HG03432 (cell line): Measurements from ENCODE around the gene HOXC10.

Experiments
- ATAC-seq: cut with Tn5 transposase; IDR thresholded peaks from one replicate; pipeline ENCODE4 v1.9.1; 2021; ENCODE audit warnings: mild to moderate bottlenecking, moderate library complexity; ENCODE audit not compliant: unreplicated experiment

Gene HOXC10

GRCh38 chr12:54012631-54013409 lies 27.9 kb downstream of the HOXC10 start:
- no peak for ATAC-seq

DNA sequence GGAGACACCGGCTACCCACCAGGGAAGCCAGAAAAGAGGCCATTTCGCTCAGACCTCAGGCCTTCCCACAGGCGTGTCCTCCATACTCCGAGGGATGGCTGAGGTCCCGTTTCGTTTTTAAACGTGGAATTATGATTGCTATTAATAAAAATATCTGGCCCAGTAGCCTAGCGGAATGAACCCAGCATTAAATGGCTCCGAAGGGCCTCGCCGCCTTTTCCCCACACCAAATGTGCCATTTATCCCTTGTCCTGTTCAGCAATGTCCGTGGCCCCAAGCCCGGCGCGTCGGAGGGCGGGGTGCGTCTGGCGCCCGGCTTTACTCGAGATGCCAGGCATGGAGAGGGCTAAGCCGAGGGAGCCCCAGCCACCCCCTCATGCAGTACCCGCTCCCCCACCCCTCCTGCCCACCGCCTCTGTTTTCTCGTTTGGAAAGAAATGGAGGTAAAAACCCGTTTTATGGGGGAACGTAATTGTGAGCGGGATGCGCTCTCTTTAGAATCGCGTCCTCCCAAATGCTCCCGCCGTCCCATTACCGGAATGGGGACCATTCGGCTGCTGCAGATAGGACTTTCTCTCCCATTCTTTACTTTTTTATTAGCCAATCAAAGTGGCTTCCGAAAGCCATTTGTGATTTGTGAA lies 29.6 kb downstream of the HOXC10 start:
- ATAC-seq = no peak

DNA sequence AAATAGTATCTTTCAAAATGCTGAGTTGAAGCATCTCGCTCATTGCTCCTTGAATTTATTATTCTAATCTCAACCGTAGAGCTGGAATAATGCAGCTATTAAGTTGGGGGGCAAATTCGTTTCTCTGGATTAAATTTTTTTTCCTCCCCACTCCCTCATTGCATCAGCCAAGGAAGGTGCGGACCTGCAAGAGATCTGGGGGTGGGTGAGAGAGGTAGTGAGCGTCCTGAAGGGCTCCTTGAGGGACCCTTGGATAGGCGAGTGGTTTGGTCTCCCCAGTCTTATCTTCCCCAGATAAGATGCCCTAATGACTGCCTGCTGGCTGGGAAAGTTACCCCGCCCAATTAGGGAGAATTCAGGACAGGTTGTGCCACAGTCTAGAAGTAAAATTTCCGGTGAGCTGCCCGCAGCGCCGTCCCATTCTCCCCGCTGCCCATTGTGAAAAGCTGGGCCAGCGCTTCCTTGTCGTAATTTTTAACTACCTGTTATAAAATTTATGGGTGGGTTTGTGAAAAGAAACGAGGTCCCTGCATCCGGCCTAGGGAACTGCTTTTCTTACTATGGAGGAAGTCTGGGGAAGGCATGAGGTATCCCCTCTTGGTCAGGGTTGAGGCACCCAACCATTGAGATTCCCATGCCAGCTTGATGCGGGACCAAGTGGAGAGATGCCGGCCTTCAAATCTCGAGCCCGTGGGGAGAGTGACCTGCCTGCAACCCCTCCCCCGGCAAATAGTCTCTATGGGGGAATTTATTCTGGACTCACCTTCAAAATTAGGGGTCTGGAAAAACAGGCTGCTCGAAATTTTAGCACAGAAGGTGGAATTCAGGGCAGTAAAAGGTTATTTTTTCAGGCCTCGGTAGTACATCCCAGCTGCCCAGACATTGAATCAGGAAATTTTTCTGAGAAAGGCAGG lies 30.3 kb downstream of the HOXC10 start:
- ATAC-seq = no peak

GRCh38 chr12:54016051-54016450 lies 31.1 kb downstream of the HOXC10 start:
- no peak for ATAC-seq

DNA sequence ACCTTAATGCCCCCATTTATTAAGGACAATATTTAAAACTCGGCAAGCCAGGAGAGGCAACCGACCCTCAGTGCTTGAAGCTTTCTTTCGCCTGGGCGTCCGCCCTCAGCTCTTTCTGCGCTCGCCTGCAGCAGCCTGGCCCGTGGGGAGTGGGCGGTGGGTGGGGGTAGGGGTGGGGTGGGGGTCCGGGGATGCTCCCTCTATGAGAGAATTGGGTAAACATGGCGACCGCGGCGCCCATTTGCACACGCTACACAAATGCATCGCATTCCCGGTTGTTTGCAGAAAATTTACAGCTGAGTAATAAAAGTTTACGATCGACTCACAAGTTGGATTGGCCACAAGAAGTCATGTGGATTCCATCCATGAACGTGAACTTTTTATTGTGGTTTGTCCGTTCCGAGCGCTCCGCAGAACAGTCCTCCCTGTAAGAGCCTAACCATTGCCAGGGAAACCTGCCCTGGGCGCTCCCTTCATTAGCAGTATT lies 31.6 kb downstream of the HOXC10 start:
- ATAC-seq = no peak

- ATAC-seq = peak; percentile 40
These were observed 32.3 kb downstream of the HOXC10 start for GRCh38 chr12:54017027-54017788.

DNA sequence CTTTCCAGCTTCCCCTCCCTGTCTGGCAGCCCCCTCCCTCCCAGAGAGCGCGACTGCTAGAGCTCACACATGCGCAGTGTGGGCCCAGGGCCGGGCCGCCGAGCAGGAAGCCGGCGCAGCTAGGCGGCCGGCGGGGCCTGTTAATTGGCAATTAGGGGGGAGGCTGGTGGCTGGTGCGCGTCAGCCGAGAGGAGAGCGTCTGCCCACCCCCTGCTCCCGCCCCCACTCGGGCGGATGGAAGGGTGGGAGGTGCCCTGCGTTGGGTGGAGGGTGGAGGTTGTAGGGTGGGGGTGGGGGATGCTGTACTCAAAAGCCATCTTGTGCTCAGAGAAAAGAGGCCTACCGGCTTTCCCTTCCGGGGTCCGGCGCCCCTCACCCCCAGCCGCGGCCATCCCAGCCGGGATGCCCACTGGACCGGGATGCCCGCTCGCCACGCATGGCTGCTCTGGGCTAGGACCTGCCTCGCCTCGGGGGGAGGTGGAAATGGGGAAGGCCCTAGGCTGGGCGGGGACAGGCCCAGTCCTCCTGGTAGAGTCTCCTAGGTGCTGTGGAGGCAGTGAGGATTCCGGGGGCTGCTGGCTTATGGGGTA lies 33.0 kb downstream of the HOXC10 start:
- peak; percentile 84 for ATAC-seq

DNA sequence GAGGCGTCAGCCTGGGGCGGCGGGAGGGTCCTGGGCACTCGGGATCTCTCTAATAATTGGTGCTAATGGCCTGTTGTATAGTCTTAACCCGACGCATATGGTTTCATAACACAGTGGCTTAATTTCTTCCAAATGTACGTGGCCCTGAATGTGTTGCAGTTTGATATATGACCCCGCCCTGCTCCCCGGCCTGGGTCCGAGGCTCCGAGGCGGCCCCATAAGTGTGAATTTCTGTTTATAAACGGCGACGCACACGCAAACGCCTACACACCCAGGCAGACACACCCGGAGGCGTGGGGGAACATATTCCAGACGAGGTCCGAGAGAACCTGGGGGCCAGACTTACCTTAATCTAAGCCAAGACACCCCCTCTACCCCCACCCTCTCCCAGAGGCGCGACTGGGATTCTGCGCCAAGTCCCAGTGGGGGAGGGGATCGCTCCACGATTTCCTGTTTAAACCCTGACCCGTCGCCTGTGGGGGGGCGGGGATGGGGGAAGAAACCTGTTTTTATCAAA lies 33.6 kb downstream of the HOXC10 start:
- ATAC-seq = no peak

DNA sequence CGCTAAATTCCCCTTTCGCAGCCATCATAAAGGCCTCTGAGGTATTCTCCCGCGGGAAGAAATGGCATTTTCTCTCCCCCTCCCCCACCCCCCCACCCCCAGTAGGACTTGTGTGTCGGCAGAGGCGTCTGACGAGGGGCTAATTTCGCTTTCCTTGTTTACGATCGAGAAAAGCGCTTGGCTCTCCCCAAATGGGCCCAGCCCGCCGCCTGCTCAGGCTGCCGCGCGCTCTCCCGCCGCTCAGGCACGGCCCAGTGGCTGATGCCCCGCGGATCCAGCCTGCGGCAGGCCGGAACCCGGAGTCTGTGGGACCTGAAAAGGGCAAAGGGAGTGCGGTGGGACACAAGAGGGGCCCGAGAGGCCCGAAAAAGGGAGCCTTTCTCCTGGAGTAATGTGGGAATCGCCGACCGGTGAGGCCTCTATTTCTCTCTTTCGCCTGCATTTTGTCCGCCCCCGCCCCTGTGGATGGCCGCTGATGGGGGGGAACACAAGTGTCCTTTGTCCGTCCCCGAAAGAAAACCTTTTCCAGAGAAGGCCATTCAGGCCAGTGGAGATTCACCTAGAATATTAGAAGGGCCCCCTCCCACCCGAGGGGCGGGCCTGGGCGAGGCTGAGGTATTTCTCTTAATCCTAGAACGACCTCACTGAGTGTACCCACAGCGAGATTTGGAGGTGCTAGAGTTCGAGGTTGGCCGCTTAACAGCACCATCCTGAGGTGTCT lies 34.3 kb downstream of the HOXC10 start:
- ATAC-seq = no peak

- no peak for ATAC-seq
These were observed 35.1 kb downstream of the HOXC10 start for GRCh38 chr12:54019924-54020590.

DNA sequence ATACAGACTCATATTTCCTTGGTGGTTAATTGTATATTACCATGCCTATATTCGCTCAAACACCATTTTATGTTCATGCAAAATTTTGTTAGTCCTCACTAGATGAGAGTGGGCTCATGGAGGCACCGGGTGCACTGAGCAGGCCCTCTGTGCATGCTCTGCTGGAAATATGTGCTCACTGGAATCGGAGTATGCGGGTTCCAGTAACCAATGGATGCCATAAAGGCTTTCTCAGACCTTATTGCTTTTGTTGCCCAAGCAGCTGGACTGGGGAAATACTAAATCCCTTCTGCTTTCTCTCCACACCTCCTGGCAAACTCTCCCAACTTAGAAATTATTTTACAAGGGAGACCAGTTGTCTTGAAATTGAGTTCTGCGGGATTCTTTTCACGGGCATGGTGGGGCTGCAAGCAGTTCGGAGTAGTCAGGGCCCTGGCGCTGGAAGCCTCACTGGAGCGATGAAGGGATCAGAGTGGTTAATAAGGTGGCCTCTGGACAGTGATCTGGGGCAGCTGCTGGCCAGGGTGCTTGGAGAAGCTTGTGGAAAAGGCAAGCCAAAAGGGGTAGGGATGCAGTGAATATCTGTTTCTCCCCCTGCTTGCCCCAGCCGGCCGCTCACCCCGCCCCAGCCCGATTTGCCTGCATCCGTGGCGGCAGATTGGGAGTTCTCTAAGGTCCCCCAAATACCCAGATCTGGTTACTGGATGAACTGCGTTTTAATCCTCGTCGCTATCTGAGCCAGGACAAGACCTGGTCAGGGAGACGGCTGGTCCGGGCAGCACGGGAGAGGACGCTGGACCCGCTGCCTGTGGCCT lies 35.9 kb downstream of the HOXC10 start:
- no peak for ATAC-seq

- no peak for ATAC-seq
These were observed 36.6 kb downstream of the HOXC10 start for GRCh38 chr12:54021432-54022013.

DNA sequence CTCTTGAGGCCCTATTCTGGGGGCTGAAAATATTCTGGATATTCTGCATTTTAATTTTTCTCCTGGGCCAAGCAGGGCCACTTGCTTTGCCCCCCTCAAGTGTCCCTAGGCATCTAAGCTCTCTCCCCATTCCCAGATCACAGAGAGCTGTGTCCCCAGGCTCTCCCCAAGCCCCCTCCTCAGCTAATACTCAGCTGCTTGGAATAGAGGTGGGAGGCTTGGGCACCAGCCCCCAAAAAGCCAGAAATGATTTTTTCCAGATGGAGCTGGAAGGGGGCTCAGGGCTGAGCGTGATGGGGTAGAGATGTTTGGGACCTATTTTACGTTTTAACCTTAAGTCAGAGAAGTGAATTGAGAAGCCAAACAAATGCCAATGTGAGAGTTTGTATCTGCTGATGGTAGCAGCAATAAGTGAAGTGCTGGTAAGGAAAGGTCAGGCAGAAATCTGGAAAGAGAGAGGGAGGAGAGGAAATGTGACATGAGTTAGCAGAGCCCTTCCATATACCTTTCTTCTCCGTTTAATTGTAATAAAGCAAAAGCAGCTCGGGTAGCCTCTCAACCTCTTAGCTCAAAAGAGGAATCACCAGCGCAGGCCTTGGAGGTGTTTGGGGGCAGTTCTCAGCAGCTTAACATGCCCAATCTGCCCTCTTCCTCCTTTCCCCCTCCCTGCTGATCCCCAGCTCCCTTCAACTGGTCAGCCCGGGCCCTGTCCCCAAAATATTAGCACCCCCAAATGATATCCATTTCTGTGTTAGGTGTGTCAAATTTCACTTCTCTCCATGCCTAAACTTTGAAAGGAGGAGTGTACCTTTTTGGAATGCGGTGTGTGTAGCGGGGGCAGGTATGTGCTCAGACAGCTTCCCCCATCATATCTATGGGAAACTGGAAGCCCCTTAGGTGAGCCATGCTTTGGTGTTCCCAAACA lies 38.3 kb downstream of the HOXC10 start:
- ATAC-seq = no peak

DNA sequence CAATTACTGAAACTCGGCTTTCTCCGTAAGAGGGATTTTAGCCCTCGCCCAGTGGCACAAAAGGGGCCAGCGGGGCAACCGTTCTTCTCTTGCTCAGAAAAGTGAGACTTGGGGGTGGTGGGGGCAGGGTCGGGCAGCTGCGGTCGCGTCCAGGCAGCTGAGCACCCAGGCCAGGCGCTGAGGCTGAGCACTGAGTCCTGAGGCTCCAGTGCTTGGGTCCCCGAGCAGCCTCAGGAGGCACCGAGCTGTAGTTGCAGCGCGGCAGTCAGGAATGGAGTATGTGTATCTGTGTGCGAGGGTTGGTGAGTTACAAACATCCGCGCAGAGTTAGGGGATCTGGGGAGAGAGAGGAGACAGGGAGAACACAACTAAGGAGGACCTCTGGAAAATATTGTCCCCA lies 39.2 kb downstream of the HOXC10 start:
- ATAC-seq = no peak

DNA sequence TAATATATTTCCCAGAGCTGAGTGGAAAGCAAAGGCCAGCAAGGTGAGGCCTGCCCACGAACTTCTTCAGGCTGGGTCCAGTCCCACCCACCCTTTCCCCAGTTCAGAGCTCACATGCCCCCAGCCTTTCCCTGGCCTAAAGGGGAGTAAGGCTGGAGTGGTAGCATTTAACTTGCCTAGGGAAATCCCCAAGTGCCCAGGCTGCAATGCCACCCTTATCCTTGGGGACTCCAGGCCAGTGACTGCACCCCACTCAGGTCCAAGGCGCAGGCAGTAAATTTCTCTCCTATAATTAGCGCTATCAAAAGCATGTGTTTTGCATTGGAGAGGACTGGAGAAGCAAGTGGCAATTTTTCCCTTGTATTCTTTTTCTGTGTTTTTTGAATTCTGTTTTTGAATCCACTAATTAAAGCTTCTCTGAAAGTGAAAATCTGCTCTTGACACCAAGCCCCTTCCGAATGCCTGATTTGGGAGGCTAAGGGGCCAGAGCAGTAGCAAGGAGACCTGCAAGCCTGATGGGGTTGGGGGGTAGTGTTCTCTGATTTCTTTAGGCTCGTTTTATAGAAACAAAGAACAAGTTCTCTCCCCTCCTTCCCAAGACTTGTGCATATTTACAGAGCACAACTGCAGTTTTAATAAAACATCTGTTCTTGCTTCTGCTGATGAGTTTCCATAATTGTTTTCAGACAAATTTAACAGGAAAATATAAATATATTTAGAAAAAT lies 39.8 kb downstream of the HOXC10 start:
- no peak for ATAC-seq
